ENCODE results near the gene RALB.
"Not testable (repeated sequence)": the region's sequence is repeated elsewhere in the genome, so short reads cannot be mapped to it uniquely, and the experiment has no call there.

Gene RALB

DNA sequence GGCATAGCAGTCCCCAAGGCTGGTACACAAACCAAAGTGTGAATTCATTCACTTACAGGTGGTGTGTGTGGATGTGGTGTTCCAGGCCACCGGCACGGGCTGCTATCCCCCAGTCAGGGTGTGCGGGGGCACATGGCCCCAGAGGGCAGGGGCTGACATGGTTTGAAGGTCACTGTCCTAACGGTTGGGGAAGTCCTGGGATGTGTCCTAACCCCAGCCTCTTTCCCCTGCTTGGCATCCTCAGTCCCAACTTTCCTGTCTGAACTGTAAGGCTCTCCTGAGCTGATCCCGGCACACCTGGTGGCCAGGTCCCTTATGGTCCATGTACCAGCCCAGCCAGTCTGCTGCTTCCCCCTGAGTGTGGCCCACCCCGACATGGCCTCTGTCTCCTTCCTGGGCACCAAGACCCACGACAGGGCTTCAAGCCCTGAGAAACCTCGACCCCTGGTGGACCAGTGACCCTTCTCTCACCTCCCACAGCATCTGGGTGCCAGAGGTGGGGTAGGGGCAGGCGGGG, 27.0 kb upstream of the RALB start:
- no peak for DNase-seq

DNA sequence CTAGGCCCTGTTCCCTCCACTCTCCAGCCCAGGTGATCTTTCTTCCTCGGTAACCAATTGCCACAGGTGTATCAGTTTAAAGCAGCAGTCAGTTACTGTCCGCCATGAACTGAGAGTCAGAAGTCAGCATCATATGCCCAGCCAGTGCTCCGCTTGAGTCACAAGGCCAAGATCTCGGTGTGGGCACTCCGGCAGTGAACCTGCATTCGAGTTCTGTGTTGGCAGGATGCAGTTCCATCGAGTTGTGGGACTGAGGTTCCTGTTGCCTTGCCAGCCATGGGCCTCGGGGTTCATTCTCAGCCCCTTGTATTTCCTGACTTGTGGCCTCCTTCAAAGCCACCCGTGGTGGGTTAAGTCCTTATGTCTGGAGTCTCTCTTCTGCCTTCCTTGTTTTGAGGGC, 26.3 kb upstream of the RALB start:
- no peak for DNase-seq

DNA sequence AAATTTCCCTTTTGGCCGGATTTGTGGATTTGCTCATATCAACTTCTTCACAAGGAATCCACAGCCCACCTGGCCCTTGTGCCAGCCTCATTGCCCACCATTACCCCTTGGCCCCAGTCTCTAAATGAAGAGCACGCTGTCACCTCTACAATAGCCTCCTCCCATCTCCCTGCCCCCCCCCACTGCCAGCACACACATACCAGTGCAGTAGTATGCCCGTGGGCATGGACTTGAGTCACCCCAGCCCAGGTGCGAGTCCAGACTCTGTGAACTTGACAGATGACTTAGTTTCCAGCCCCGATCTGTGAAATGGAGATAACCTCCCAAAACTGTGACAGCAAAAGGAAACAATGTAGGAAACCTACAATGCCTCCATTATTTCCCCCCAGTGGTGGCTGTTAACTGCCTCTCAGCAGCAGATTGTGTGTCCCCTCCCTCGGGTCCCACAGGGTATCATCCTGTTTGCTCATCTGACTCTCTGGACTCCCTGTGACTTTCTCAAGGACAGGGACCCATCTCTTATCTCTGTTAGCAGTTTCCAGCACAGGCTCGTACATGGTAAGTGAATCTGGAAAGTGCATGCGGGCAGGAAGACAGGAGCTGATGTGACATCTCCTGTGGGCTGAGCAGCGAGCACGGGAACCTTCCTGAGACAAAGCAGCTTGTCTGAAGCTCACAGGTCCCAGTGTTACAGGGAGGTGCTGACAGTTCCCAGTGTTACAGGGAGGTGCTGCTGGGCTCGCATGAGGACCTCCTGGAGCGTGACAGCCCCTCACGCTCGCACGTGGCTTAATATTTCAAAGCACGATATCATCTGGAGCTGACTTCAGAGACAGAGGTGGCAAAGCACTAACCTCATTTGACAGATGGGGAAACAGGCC, 25.3 kb upstream of the RALB start:
- DNase-seq: no peak

DNA sequence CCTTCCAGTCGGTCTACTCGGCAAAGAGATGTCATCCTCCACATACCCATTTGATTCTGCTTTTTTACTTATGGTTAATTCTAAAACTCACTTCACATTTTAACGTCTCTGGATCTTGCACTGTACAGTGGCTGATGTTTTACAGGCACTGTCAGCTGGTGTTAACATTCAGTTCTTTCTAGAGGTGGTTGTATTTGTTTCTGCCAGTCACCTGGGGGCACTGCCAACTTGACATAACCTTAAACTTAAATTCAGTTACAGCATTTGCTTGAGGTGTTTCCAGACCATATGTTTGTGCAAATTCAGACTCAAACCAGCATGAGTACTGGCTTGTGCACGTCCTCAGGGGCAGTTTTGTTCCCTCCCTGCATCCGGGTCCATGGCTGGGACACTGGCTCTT, 24.1 kb upstream of the RALB start:
- DNase-seq: no peak

DNA sequence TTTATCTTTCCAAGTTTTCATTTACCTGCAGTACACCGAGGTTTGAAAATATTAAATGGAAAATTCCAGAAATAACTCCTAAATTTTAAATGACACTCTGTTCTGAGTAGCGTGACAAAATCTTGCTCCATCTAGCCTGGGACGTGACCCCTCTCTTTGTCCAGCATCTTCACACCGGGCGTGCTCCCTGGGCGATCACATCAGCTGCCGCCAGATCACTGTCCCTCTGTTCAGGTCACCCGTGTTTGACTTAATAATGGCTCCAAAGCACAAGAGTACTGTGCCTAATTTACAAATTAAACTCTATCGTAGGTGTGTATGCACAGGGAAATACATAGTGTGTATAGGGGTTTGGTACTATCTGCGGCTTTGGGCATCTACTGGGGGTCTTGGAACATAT, 23.3 kb upstream of the RALB start:
- DNase-seq: no peak

DNA sequence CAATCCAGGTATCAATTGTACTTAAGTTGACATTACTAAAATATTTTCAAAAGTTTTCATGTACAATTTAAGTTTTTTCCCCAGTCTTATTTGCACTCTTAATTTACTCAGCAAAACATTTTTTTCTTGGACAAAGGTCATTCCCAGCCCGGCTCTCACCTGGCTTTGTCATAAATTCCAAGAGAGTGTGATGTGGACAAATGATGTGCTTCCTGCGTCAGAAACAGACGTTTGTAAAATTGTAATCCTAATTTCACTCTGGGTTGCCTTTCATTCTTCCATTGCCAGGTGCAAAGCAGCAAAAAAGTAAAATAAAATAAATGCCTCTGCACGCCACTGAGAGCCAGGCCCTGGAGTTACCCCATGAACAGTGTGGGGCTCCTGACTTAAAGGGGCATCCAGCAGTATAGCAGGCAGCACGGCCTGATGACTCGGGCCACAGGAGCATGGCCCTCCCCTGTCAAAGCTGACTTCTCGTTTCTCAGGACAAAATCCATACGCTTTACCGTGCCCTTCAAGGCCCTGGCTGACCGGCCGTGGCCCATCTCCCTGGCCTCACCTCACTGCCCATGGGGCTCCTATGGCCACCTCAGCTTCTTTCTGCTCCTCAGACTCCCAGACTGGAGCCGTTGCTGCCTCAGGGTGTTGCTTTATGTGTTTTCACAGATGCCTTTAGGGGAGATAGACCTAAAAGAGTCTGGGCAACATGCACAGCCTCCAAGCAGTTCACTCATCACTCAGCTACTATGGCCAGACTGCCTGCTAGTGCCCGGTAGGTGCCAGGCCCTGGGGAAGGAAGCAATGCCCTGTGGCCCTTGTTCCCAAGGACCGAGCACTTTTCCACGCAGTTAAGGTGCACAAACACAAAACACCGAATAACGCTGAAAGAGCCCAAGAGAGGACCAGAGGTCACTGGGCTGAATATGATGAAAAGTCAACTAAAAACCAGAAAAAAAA, 21.9 kb upstream of the RALB start:
- no peak for DNase-seq

DNA sequence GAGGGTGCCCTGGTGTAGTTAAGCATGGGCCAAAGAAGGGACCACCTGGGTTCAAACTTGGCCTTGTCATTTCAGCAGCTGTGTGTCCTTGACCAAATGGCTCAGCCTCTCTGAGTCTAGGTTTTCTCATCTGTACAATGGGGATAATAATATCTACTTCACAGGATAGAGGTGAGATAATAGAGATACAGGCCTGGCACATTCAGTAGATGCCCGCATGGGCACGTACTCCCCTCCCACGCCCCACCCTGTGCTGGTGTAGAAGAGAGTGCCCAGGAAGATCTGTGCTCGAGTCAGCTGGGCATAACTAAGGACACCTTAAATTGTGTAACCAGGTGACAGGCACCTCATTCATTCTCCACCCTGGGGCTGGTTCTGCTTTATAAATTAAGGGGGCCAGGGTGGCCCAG, 21.1 kb upstream of the RALB start:
- no peak for DNase-seq

DNA sequence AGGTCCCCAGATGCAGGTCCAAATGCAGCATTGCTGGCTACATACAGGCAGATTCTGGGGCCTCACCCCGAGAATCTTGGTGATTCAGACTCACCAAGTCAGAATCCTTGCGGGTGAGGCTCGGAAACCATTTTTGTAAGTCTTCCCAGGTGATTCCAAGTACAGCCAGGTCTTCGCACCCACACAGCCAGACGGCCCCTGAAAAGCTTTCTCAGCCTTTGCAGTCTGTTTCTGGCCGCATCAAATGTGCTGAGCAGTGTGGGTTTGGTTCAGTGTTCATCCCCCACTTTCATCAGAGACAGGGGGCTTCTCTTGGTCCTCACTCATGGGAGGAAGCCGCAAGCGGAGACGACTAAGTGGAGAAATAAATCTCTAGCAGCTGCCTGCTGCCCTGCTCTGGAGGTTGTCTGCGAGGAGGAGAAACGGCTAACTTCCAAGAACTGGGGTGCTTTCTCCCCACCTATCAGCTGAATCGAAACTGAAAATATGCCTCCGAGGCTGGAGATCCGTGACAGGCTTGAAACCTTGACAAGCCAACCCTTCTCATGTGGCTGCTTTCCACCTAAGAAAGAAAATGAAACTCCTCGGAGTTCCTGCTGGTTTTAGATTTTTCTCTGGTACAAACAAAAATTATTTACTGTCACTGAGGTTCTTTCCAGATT, 20.5 kb upstream of the RALB start:
- DNase-seq: no peak

DNA sequence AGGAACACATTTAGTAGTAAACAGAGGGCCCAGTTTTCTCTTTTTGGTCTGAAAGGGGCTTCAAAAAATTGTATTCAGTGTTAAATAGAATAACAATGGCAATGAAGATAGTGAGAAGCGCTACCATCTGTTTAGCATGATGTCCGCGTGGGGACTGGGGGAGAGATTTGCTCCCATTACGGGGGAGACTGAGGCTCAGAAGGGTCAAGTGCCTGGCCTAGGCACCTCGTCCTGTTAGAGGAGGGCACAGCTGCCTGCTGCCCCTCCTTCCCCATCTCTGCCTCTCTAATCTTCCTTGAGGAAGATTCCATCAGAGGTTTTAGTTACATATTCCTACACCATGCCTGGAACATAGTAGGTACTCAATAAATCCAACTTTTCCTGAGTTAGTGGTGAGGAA, 19.4 kb upstream of the RALB start:
- DNase-seq: no peak

DNA sequence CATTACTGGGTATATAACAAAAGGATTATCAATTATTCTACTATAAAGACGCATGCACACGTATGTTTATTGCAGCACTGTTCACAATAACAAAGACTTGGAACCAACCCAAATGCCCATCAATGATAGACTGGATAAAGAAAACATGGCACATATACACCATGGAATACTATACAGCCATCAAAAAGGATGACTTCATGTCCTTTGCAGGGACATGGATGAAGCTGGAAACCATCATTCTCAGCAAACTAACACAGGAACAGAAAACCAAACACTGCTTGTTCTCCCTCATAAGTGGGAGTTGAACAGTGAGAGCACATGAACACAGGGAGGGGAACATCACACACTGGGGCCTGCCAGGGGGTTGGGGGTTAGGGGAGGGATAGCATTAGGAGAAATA, 17.5 kb upstream of the RALB start:
- not testable (repeated sequence) for DNase-seq

DNA sequence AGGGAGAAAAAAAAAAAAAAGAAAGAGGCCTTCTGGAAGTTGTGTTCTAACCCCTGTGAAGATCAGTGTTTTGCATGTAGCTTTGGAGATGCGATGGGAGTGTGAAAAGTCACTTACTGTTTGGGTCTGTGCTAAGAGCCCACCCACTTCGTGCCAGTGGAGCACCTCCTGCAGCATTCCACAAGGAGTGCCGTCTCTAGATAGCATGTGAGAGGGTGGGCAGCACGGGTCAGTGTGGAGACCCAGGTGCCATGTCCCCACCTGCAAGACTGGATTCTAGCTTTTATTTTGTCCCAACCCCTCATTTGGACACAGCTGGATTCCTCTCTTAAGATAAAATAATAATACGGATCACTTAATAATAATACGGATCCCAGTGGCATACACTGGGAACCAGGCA, 17.0 kb upstream of the RALB start:
- no peak for DNase-seq

DNA sequence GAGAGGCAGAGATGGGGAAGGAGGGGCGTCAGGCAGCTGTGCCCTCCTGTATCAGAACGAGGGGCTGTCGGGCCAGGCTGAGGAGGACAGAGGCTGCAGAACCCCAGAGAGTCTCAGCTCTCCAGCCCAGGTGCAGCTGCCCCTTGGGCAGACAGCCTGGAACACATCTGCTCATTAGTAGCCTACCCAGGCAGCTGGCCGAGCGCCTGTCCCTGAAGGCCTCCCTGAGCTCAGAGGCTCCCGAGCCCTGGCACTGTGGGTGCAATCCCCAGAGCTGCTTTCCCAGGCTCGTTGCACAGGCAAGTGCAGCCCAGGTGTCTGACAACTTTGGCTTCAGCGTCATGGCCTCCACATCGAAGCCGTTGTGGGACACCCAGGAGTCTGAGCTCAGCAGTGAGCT, 16.3 kb upstream of the RALB start:
- DNase-seq: no peak

DNA sequence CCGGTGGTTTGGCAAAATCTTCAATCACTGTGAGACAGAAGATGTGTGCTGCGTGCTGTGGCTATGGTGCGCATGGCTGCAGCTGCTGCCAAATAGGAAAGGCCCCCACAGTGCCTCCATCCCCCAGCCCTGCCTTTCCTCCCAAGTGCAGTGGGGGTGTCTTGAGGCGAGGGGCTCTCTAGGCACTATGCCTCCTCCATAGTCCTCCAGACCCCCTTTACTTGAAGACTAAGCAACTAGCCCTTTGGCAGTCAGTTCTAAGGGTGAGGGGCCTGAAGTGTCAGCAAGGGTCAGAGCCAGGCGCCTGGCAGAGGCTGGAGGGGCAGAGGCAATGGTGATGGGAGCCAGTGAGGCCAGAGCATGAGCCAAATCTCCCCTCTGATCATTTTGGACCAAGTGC, 15.9 kb upstream of the RALB start:
- no peak for DNase-seq

DNA sequence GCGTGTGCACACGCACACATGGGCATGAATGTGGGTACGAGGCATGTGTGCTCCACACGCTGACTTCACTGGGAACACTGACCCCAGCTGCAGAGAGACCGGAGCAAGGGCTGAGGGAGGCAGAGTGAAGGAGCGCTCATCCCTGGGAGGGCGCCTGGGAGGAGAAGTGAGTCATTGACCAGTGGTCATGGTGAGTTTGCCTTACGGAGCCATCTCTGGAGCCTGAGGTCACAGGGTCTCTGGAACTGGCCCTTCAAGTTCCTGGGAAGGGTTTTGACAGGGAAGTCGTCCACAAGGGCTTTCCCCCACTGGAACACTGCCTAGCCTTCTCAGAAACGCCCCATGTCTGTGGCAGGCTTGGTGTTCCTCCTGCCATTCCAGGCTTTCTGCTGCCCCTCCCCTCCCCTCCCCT, 15.2 kb upstream of the RALB start:
- peak; percentile 37 for DNase-seq

DNA sequence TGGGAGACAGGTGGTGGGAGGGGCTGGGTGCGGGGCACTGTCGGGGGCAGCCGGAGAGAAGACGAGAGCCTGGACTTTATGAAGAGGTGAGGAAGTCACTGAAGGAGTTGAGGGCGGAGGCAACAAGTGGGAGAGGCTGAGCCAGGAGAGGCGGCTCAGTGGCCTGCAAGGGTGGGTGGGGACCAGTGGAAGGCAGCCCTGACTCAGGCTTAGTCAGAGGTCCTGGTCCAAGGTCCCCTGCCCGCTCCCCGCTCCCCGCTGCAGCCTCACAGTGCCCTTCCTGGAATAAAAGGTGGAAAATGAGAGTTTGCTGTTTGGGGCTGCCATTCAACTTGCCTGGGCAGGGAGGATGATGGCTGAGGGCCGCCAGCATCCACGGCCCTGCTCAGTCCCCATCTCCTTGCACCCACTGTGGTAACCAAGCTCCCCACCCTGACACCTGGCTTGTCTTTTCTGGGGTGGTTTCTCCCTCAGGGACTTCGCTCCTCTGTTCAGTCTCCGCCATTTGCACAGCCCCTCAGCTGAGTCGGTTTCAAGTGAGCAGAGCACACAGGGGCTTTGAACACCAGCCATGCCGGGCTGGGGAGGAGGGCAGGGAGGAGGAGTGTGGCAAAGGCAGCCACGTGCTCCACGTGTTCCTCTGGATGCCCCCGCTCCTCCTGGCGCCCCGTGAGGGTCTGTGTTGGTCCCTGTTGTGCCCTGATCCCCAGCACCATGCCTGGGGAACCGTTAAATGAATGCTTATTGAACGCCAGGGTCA, 13.7 kb upstream of the RALB start:
- no peak for DNase-seq

DNA sequence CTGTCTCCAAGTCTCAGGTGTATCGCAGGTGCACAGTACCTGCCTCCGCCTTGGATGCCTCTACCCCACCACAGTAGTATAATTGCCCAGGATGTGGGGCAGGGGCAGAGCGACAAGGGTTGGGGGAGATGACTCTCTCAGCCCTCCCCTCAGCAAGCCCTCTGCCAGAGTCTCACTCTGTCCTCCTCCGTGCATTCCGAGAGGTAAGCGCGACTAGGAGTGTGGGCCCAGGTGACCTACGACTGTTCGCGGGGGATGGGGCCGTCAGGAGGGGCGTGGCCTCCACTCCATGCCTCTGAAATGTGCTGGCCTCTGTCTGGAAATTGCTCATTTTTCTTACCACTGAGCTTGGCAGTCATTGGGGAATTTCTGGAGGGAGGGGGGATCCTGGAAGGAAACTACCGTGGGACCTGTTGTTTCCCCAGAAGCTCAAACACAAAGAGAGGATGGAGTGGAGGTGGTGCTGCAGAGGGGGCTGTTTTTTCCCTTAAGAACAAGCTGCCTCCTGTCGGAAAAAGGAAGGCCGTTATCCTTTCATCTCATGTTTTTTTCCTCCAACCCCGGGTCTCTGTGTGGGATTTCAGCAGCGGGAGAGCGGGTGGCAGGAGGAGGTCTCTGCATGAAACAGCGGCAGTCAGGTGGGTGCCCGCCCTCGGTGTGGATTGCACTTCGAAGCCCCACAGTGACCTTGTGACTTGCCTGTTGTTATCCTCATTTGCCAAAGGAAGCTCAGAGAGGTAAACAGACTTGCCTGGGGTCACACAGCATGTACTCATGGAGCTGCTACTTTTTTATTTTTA, 13.0 kb upstream of the RALB start:
- DNase-seq: no peak

DNA sequence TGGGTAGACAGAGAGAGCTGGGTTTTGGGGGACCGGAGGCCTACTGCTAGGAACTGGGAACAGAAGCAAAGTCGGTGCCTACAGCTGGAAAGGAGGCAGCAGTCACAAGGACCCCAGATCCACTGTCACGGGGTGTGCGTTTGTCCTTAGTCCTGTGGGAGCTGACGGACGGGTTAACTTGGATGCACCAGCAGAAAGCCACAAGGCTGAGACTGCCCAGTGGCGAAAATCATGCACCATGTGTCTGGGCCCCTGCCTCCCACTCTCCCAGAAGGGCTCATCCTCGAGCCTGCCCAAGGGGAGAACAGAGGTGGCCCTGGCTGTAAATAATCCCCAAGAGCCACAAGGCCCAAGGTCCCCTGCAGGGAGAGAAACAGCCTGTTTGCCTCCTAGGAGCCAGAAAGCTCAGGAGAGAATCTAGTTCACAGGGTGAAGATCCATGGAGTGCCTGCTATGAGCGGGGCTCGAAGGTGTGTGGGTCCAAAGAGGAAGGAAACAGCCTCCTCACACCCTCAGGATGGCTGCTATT, 11.7 kb upstream of the RALB start:
- DNase-seq: no peak

DNA sequence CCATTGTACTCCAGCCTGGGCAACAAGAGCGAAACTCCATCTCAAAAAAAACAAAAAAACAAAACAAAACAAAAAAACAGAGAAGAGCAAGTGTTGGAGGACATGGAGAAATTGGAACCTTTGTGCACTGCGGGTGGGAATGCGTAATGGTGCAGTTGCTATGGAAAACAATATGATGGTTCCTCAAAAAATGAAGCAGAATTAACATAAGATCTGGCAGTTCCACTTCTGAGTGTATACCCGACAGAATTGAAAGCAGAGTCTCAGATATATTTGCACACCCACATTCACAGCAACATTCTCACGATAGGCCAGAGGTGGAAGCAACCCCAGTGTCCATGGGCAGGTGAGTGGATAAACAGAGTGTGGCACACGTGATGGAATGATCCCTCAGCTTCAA, 11.0 kb upstream of the RALB start:
- DNase-seq: no peak

DNA sequence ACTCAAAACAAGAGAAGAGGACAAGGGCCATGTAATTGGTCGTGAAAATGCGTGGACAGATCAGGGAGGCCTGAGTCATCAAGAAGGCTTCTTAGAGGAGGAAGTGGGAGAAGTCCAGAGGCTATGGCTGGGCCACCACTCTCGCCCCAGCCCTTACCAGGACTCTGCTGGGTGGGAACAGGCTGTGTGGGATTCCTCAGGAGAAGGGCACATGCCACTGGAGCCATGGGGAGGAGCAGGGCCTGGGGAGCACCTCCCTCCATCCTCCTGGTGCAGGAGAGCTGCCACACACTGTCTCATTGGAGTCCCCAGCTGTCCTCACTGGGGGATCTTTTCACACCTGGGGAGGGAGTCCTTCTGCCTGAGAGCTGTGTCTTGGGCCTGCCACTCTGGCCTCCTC, 9.4 kb upstream of the RALB start:
- no peak for DNase-seq

DNA sequence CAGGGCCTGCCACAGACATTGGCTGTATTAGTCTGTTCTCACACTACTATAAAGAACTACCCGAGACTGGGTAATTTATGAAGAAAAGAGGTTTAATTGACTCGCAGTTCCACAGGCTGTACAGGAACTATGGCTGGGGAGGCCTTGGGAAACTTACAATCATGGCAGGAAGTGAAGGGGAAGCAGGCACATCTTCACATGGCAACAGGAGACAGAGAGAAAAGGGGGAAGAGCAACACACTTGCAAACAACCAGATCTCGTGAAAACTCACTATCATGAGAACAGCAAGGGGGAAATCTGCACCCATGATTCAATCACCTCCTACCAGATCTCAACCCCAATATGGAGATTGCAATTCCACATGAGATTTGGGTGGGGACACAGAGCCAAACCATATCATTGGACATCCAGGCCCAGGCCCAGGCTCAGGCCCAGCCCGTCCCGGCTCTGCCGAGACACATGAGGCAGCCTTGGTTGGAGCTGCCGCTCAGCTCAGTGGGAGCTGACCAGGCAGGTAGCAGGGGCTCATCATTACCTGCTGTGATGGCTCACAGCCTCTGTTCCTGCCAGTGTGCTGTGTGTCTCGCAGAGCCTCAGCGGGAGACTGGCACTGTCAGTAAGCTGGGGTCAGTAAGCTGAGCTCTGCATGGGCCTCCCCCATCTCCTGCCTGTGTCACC, 8.6 kb upstream of the RALB start:
- DNase-seq: no peak

All from DMS53 (cell line).